Hematopoietic multipotent progenitor cell treated with erythropoietin and hydrocortisone succinate and interleukin-3 and kit ligand, for 8 days (in vitro differentiated cells): ENCODE results near the gene HGF.
"Not testable (repeated sequence)": the region's sequence is repeated elsewhere in the genome, so short reads cannot be mapped to it uniquely, and the experiment has no call there.

Experiments used
- DNase-seq: peaks from one replicate; pipeline ENCODE4 v3.0.0-alpha.2; 2015

Gene HGF

DNA sequence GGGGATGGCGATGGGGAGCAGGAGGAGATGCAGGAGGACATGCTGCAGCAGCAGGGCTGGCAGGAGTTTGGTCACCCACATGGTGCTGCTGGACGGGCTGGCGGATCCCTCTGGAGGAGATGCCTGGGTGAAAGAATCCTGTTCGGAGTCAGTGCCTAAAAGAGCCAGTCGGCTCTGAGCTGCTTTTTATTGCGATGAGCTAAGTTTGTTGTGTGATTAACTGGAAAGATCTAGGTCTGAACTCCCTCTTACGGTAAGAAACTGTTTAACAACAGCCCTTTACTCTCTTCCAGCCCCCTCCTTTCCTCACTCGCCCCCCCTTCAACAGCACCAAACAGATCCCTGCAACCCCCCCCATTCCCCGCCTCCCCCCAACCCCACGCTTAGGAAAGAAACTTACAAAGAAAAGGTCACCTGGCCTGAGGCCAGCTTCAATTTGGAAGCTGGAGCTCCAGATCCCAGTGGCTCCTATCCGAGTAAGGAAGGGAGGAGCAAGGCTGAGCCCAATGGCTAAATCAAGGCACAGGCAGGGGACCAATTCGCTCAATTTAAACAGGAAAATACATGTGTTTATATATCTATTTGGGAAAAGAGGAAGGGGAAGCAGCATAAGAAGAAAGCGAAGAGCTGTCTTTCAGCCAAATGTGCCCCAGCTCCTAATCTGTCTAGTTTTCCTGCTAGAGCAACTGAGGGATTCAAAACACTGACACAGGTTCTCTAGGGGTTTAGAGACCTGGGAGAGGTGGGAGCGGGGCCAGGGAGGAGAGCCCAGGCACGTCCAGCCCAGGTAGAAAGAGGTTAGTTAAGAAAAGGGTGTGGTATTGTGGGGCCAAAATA lies at the start of gene HGF:
HGF (minus strand) TSS at position 157 of the 837 bp plus-strand sequence; CDS start at position 81, 76 bp downstream.
- DNase-seq, result no peak

DNA sequence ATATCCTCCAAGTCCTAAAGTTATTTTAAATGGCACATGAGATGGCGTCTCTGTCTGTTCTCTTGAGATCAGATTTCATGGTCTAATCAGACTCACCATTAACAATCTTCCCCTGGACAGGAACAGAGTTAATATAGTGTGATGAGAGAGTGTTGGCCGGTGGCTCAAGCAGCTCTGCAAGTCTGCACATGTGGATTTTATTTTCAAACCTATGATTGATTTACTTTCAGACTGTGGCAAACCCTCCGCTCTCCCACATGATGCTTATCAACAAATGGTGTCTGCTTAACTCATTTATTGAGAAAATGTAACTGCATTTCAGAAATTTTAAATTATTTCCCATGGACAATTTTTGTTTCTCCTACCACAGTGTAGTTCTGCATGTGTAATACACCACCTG lies 46.5 kb upstream of the HGF start:
- DNase-seq, result no peak

DNA sequence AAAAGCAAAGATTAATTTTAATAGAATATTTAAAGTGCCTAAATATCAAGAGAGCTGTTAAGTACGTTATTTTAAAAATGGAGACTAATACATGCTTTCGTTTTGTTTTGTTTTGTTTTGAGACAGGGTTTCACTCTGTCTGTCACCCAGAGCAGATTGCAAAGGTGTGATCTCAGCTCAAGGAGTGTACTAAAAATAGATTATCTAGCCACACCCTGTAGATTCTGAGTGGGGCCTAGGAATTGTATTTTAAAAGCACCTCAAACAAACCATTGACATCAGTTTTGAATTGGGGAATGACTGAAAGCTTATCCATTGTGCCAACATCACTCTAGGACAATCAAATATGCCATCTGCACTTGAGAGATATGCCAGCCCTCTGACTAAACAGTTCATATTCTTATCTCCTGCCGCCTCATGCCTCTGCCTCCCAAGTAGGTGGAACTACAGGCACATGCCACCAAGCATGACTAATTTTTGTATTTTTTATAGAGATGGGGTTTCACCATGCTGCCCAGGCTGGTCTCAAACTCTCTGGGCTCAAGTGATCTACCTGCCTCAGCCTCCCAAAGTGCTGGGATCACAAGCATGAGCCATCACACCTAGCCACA lies 43.1 kb upstream of the HGF start:
- DNase-seq, result peak; percentile 83

DNA sequence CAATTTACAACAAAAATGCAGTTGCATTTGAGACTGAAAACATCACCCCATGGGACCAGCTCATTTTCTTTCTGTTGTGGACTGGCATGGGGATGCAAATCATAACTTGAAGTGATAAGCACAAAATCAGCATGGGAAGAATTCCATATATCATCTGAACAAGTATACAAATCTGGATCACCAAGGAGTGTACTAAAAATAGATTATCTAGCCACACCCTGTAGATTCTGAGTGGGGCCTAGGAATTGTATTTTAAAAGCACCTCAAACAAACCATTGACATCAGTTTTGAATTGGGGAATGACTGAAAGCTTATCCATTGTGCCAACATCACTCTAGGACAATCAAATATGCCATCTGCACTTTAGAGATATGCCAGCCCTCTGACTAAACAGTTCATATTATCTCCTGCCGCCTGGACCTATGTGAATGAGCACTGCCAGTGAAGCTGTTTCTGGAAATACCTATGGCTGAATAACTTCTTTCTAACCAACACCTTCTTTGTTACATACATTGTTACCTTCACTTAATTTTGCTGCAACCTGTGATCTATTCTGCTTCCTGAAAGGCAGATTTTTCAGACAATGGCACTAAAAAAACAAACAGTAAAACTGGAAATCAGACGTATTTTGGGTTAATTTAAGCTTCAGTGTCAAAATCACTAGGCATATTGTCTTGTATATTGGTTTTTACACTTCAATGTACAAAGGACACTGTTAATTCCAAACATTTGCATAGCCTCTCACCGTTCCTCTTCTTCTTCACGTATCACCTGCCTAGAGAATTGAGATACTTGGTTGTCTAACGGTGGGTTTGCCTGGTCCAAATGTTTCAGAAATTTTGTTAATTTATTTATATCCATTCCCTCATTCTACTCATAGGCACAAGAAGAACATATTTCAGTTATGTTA lies 42.4 kb upstream of the HGF start:
- peak; percentile 81 for DNase-seq

DNA sequence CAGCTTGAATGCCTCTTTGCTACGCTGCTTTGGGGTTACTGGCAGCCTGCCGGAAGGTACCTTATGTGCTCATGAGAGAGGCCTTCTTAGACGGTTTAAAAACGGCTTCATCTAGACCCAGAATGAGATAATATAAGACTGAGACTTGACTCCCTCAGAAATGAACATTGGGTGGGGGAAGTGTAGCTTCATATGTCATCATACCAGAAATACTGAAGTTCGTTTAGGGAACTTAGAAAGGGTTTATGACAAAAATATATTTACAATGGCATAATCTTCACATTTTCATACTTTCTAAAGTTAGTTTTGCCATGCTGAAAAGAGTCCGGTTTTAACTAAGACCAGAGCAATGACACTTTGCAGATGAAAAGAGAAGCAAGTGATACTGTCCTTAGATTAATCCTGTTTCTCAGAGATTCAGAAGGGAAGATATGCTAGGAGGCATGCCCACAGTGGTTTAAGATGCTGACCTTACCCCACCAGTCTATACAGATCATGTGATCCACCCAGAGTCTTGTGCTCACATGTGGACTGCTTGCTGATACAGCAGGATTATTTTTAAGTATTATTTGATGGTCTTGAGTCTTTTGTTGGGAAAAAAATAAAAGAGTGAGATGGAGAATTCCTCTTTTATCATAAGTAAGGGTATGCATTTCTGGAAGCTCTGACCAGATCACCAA lies 40.8 kb upstream of the HGF start:
- DNase-seq, result peak; percentile 7

DNA sequence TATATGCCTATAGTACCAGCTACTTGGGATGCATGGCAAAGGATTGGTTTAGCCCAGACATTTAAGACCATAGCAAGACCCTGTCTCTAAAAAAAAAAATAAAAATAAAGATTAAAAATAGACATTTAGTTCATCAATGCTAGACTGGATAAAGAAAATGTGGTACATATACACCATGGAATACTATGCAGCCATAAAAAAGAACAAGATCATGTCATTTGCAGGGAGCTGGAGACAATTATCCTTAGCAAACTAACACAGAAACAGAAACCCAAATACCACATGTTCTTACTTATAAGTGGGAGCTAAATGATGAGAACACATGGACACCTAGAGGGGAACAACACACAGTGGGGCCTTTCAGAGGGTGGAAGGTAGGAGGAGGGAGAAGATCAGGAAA lies 38.5 kb upstream of the HGF start:
- not testable (repeated sequence) for DNase-seq

DNA sequence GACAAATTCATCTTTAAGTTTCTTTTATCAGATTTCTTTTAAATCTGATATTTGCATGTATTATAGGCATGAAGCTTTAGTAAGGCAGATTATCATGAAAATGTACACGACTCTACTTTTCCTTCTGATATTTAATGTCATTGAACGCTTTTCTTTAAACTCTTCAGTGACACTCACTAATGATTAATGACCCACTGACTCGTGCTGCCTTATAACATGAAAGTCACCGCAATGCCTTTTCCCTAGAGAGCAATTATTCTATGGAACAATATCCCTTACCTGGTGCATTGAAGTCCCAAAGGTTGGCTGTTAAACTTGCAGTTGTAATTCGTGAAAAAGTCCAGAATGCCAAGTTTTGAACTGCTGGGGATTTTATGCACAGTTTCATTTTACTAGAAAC lies 33.4 kb upstream of the HGF start:
- no peak for DNase-seq

DNA sequence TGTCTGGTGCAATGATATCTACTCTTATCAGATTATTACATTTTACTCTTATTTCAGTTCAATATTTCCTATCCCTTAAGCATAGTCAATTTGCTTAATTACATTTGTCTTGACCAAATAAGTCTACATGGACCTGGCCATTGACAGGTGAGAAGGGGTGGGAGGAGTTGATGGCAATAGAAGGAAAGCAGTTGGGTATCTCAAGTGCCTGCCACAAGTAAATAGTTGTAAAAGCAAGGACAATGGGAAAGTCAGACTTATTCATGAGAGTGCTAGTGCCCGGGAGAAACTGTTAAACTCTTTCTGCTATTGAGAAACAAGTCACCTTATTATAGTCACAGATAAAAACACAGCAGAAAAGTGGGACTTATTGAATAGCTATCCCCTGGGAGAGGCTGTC lies 32.4 kb upstream of the HGF start:
- DNase-seq, result no peak

DNA sequence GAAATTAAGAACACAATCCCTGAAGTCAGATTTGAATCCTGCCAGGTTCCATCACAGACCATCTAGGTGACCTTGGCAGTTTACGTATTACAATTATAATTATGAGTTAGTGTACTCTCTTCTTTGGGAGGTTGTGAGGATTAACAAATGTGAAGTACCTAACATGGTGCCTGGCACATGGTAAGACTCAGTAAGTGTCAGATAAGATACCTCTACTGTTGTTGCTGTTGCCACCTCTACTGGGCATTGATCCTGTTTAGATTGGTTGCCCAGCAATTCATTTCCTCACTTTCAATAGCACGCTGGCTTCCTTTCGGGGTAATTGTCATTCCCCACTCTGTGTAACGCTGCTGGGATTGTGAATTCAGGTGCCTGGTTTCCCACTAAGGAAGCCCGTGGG lies 31.7 kb upstream of the HGF start:
- no peak for DNase-seq

DNA sequence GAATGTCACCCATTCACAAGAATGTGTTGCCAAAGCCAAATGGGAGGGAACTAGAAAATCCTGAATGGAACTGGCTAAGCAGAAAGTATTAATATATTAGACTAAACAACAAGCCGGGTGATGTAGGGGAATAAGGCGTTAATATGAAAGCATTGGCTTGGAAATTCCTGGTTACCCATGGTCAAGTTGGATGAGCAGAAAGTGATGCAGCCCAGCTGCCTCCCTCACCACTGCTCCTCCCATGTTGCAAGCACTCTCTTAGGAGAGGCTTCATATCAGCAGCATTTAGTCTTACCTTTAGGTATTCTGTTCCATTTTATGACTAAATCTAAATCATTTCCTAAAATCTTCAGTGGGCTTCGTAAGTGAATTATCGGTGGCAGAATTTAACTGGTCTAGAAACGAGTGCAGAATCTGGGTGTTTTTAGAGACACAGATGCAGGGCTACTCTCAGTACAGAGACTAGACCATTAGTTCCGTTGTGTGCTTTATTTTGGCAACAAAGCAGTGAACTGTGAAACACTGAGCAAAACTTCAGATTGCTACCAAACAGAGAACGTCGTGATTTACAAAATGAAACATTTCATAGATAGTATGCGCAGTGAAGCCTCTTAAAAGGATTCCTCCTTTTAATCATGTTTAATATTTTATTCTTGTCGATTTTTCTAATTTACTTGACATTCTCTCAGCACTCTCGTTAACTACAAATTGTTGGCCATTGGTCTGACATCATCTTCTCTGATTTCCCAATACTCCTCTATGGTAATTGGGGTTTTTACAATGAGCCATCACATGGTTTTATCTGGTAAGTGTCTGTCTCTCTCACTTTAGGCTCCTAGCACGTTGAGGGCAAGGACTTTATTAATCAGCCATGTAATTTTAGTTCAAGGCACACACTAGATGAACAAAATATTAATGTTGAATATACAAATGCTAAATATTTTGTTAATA lies 22.0 kb upstream of the HGF start:
- no peak for DNase-seq

DNA sequence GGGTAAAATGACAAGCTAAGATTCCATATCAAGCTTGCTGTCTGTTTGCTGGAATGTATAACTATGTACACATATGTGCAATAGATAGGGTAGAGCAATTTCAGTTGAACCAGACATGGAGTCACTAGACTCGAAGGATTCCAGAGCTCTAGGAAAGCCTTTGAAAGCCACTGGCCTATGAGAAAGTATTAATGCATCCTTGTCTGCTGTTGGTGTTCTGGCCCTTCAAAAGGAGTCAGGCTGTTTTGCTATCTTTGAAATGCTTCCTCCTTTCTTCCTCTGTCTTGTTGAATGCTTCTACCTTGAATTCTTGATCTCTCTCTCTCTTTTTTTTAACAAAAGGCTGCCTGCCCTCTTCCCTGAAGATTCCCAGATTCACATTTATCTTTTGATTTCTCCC lies 20.8 kb upstream of the HGF start:
- no peak for DNase-seq

DNA sequence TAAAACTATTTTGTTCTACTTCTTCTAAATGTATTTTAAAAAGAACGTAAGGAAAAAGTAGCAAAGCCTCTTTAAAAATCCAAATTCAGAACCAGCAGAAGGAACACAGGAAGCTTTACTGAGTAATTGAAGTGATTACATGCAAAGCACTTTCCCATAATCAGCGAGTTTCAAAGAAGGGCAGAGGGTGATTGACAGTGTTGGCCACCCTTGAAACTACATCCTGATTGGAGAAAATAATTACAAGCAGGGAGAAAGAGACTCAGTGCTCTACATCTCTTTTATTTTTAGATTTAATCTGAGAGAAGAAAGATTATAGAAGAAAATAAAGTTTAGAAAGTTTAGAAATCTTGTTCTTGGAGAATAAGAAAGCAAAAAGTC lies 20.3 kb upstream of the HGF start:
- no peak for DNase-seq

DNA sequence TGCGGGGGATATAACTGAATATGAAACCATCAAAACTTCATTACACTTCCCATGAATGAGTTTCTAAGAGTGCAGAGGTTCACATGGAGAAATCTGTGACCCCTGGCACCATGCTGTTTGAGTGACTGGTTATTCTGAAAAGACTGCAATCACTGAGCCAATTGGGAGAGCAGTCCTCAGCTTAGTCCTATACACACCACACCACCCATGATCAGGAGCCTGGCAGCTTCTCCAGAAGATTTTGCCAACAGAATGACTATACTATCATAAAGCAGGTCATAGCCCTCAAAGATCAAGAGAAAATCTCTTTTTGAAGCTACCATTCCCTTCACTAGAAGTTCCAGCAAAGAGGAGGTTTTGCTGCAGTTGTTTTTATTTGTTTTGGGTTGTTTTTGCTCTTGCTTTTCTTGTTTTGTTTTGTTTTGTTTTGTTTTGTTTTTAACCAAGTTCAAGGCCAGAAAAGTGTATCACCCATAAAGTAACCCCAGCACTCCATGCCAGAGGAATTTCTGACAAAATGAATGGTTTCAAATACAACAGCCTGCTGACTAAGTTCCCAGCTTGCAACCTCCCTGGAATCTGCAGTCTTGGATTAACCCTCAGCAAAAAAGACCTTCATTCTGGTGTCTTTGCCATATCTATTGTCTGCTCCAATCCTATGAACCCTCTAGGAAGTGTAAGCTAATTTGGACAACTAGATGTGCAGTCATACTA lies 19.7 kb upstream of the HGF start:
- DNase-seq, result no peak

DNA sequence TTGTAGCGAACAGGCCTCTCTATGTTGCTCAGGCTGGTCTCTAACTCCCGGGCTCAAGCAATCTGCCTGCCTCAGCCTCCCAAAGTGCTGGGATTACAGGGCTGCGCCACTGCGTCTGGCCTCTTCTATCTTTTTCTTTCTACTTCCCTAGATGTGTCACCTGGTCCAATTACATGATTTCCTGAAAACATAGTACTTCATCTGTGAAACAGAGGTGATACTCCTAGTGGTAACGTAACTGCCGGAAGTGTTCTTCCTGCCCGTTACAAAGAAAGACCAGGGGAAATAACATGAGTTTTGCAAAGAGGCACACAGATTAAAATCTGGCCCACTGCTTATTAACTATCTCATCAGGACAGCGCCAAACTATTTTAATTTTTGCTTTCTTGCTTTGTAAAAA lies 18.4 kb upstream of the HGF start:
- DNase-seq, result no peak

DNA sequence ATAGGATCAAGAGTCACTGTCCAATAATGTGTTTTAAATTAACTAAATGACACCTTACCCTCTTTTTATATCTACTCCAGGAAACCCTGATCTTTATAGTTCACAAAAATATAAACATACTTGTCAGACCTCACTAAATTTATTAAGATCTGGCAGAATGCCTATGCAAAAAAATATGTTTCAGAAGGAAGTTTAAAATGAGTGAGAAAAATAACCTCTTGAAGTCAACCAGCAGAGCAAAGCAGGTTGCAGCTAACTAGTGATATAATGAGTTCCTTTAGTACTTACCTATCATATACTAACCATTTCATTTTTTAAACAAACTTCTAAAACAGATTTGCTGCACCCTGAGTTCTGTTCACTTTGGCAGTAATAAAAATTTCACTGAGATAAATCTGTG lies 14.0 kb upstream of the HGF start:
- DNase-seq, result no peak

DNA sequence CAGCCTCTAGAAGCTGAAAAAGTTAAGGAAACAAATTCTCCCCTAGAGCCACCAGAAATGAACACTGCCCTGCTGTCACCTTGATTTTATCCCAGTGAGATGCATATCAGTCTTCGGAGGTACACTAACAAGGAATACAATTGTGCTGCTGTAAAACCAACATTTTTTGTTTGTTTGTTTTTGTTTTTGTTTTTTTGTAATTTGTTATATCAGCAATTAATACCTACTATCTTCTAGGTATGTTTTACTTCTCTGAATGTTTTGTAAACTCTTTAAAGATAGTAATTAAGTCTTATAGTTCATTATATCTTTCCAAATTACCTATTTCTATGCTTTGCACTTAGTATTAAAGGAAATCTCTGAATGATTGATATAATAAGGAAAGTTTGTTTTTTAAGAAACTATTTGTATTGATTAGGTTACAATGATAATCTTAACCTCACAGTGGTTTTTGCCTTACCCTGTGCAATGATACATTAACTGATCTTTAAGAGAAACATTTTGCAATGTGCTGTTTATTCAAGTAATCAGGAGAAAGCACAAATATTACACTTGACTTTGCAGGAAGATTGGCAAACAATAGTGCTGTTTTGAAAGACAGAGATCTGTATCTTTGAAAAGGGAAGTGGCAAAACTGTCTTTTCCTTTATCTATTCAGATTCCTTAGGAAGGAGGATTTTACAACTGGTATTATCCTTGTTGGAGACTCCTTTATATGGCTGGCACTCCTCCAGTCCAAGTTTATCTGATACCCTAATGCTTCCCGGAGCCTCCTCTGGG lies 11.3 kb upstream of the HGF start:
- DNase-seq, result peak; percentile 4

DNA sequence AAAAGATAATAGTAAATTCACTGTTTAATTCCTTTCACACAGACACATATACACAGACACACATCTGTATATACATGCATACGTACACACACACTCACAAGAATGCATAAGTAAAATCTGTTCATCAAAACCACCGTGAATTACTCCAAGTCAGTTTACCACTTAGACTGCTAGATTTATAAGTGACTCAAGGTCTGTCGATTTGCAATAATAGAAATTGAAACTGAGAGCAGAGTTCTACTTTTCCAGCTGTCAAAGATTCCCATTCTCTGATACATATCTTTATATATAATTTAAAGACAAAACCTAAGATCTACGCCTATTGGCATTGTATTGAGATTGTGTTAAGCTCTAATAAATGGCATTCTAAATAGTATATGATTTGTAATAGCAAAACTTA lies 9.9 kb upstream of the HGF start:
- DNase-seq, result no peak

DNA sequence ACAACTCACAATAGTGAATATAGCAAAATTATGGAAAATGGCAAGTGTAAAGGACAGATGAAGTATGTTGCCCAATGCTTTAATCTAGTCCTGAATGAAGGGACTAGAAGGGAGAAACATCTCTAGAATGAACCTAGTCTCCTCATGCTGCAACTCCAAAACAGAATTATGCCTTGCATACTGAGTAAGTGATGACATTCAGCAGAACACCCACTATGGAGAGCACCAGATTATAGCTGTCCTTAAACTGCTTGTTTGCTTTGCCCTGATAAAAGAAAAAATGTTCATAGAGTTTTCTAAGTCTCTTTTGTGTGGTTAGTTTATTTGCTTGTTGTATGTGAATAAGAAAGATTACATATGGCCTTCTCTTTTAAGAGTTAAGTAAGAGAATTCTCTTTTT lies 7.8 kb upstream of the HGF start:
- no peak for DNase-seq

DNA sequence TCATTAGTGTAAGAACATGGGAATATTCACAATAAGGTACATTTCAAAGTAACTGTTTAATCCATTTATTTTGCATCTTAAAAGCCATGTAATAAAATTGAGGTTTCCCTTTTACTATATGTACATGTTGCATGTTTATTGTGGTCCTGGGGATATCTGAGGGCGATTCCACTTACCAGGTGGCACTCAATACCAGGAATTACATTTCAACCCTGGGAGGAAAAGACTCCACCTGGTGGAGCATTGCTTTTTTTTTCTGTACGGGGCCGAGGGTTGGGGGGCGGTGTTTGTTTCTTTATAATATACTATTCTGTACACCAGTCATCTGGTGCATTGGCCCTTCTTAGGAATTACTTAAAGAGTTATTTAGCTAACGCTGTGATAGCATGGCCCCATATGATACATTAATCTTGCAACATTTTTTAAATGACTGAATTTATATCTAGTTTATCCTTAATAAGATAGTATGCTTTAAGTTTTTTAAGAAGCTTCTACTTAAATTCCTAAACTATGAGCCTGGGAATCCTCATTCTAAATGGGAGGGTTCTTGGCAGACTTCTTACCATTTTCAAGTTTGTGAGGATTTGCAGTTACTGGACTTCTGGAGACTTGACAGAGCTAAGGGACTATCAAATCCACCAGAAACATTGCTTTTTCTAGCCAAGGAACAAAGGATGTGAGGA lies 7.2 kb upstream of the HGF start:
- DNase-seq, result no peak

DNA sequence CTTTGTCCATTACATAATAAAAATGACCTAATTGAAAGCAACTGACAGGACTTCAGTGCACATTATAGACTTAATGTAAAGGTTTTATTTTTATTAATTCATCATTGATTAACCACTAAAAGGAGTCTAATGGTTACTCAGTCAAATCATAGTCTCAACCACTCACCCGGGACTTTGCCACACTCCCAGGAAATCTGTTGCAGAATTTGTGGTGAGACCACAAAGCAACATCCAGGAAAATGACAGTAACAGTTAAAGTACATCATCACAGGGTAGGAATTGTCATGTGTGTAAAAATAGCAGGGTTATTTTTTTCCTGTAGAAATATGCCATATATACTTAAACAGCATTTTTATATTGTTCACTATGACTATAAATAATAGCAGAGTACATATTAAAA lies 6.3 kb upstream of the HGF start:
- DNase-seq, result no peak
